HAP-1 (cell line): ENCODE results near the gene COPZ2.
"Not testable (repeated sequence)": the region's sequence is repeated elsewhere in the genome, so short reads cannot be mapped to it uniquely, and the experiment has no call there.

Experiments used
- DNase-seq, 2 experiments: peaks; one replicate each; pipeline ENCODE4 v3.0.0-alpha.2; 2016 to 2020; ENCODE audit warnings: low spot score in 2 of 2
- H3K27me3 ChIP-seq: fragments of 250-450 bp; sonication (Bioruptor Pico); 2 replicates; pipeline ENCODE4 v1.5.1; 2020; ENCODE audit warnings: low read depth, mild to moderate bottlenecking, moderate library complexity
- H3K36me3 ChIP-seq: fragments of 250-450 bp; sonication (Bioruptor Pico); replicated peaks from 2 replicates; pipeline ENCODE4 v1.5.1; 2020; ENCODE audit warnings: mild to moderate bottlenecking
- H3K4me1 ChIP-seq: fragments of 250-450 bp; sonication (Bioruptor Pico); 2 replicates; pipeline ENCODE4 v1.5.1; 2020; ENCODE audit warnings: mild to moderate bottlenecking
- H3K4me3 ChIP-seq: fragments of 250-450 bp; sonication (Bioruptor Pico); 2 replicates; pipeline ENCODE4 v1.5.1; 2020; ENCODE audit warnings: mild to moderate bottlenecking, moderate library complexity
- H3K9me3 ChIP-seq: fragments of 250-450 bp; sonication (Bioruptor Pico); 2 replicates; pipeline ENCODE4 v1.5.1; 2020; ENCODE audit warnings: mild to moderate bottlenecking, moderate library complexity
- in situ Hi-C: fragments of 300-500 bp; cut with MboI; formaldehyde crosslinking; loops from 3 replicates; pipeline ENCODE4 v1.14.3; 2020; ENCODE audit warnings: low sequenced_read_pairs, inconsistent platforms, mixed read lengths

Gene COPZ2

GRCh38 chr17:48021934-48022333 lies 15.7 kb downstream of the COPZ2 start:
- no peak for DNase-seq
- no peaks in the 10 kb centered on the region for H3K9me3 ChIP-seq
- no peaks in the 10 kb centered on the region for H3K36me3 ChIP-seq
- in situ Hi-C loops: no loop called here
- no peaks in the 10 kb centered on the region for H3K27me3 ChIP-seq
- no peak overlapping the region for H3K4me3 ChIP-seq
- peaks cover 29% of the 10 kb centered on the region for H3K4me1 ChIP-seq

- in situ Hi-C loops: loop anchor here (5.0 kb wide), 3 partner anchors 35 to 175 kb away; partner anchors contain the start of gene SCRN2
- H3K36me3 ChIP-seq, H3K4me1 ChIP-seq, H3K4me3 ChIP-seq, H3K9me3 ChIP-seq, H3K27me3 ChIP-seq, DNase-seq: not testable (repeated sequence)
Observed at GRCh38 chr17:48017817-48018158, 19.8 kb downstream of the COPZ2 start.

- H3K4me1 ChIP-seq: peaks cover 8% of the 10 kb centered on the region
- H3K27me3 ChIP-seq: no peaks in the 10 kb centered on the region
- in situ Hi-C loops: loop anchor here (5.0 kb wide), 3 partner anchors 34 to 174 kb away; partner anchors contain the start of gene SCRN2
- no peaks in the 10 kb centered on the region for H3K9me3 ChIP-seq
- H3K4me3 ChIP-seq: no peak overlapping the region
- no peaks in the 10 kb centered on the region for H3K36me3 ChIP-seq
- DNase-seq: no peak
Observed at GRCh38 chr17:48016112-48016511, 21.5 kb downstream of the COPZ2 start.

DNA sequence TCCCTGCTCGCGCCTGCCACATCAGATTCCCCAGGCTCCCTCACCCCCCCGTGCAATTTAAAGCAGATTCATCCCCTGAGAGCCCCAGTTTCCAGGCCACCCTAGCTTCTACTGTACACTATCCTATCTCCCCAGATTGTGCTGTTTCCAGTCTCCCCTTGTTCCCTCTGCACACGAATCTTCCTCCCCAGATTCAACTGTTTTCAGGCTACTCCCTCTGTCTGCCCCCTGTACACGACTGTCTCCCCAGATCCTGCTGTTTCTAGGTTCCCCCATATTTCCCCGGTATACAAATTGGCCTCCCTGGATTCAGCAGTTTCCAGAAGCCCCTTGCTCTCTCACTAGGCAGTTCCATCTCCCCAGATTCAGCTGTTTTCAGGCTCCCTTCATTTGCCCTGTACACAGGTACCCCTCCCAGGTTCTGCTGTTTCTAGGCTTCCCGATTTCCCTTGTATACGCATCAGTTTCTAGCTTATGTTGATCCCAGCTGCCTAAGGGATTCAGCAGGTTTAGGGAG lies 22.9 kb downstream of the COPZ2 start:
- no peaks in the 10 kb centered on the region for H3K9me3 ChIP-seq
- DNase-seq: no peak
- H3K36me3 ChIP-seq: no peaks in the 10 kb centered on the region
- no peak overlapping the region for H3K4me3 ChIP-seq
- no peaks in the 10 kb centered on the region for H3K27me3 ChIP-seq
- H3K4me1 ChIP-seq: peaks cover 8% of the 10 kb centered on the region
- in situ Hi-C loops: loop anchor here (5.0 kb wide), 3 partner anchors 32 to 172 kb away; partner anchors contain the start of gene SCRN2

- in situ Hi-C loops: no loop called here
- H3K36me3 ChIP-seq: no peaks in the 10 kb centered on the region
- DNase-seq: no peak
- H3K9me3 ChIP-seq: no peaks in the 10 kb centered on the region
- H3K4me1 ChIP-seq: peaks cover 8% of the 10 kb centered on the region
- H3K27me3 ChIP-seq: no peaks in the 10 kb centered on the region
- H3K4me3 ChIP-seq: no peak overlapping the region
Observed at GRCh38 chr17:48013876-48014594, 23.6 kb downstream of the COPZ2 start.

DNA sequence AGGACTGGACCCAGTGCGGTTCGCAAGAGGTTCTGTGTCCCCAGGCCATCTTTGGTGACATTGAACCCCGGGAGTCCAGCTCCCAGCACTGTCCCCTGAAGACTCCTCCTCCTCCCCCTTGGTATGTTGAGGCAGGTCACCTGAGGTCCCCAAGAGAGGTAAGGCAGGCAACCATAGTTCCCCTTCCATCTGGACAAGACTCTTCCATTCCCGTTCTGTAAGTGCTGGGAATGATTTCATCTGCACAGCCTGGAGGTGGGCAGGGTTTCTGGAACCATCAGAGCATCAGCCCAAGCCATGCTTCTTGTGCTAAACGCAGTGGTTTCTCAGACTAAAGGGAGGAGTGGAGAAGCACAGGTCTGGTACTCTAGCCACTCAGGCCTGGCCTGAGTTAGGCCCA lies 24.9 kb downstream of the COPZ2 start:
- Histone ChIP-seq H3K4me3 (no peak overlapping the region), H3K27me3 (no peaks in the 10 kb centered on the region), H3K4me1 (peaks cover 8% of the 10 kb centered on the region), H3K9me3 (no peaks in the 10 kb centered on the region), H3K36me3 (no peaks in the 10 kb centered on the region)
- DNase-seq: no peak
- in situ Hi-C loops: no loop called here

DNA sequence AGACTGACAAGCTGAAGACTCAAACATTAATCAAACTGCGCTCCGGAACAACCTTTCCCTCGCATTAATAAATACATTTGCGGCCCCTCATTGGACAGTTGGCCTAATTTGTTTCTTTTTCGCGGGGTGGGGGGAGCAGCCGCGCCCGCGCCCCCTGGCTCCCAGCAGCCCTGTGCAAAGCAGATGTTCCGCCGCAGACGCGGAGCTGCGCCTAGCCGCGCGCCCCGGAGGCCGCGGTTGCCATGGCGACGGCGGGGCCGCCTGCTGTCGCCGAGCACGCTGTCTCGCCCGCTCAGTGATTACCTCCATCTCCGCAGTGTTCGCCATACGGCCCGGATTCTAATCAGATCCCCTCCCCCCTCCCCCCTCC lies 25.5 kb downstream of the COPZ2 start:
- Histone ChIP-seq H3K36me3 (no peaks in the 10 kb centered on the region), H3K4me3 (peak overlapping the region; percentile 19), H3K9me3 (no peaks in the 10 kb centered on the region), H3K4me1 (peaks cover 12% of the 10 kb centered on the region), H3K27me3 (no peaks in the 10 kb centered on the region)
- in situ Hi-C loops: no loop called here
- DNase-seq: peak; percentile 66 to 82

GRCh38 chr17:48011405-48012150 lies 26.0 kb downstream of the COPZ2 start:
- Histone ChIP-seq H3K27me3 (no peaks in the 10 kb centered on the region), H3K4me1 (peaks cover 13% of the 10 kb centered on the region), H3K36me3 (no peaks in the 10 kb centered on the region), H3K9me3 (no peaks in the 10 kb centered on the region), H3K4me3 (peak overlapping the region; percentile 19)
- in situ Hi-C loops: no loop called here
- peak; percentile 46 to 74 for DNase-seq

DNA sequence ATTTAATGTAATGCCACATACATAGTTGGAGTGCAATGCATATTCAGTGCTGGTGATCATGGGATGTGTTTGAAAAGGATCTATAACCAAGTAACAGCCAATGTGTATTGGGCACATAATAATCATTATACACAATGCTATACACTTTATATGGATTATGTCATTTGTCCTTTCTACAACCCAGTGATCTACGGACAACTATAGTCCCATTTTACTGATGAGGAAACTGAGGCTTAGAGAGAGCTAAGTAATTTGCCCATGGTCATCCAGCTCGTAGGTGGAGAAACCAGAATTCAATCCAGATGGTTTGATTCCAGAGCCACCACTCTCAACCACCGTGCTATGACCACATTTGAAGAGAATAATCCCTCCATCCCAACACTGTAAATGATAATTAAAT lies 27.4 kb downstream of the COPZ2 start:
- no peaks in the 10 kb centered on the region for H3K36me3 ChIP-seq
- no peak for DNase-seq
- no peaks in the 10 kb centered on the region for H3K9me3 ChIP-seq
- in situ Hi-C loops: no loop called here
- H3K27me3 ChIP-seq: no peaks in the 10 kb centered on the region
- peaks cover 20% of the 10 kb centered on the region for H3K4me1 ChIP-seq
- no peak overlapping the region for H3K4me3 ChIP-seq

DNA sequence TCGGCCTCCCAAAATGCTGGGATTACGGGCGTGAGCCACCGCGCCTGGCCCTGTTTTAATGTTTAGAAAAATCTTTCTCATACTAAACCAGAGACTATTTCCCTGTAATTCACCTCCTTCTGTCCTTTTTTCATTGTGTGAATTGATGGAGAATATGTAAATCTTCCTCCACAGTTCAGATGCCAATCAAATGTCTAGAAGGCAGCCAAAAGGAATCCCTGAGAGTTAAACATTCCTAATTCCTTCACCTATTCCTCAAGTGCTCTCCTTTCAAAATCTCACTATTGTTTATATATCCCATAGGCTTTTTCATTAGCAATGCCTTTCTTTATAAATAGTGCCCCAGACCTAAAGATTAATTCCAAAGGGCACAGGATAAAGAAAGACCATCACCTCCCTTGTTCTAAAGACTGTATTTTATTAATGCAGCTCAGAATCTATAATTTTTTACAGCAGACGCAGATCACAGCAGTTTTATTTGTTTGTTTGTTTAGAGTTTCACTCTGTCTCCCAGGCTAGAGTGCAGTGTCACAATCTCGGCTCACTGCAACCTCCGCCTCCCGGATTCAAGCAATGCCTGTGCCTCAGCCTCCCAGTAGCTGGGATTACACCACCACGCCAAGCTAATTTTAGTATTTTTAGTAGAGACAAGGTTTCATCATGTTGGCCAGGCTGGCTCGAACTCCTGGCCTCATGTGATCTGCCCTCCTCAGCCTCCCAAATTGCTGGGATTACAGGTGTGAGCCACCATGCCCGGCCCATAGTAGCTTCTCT lies 30.5 kb downstream of the COPZ2 start:
- Histone ChIP-seq H3K4me1 (peaks cover 46% of the 10 kb centered on the region), H3K36me3 (no peaks in the 10 kb centered on the region)
- peak in 1 of 2 experiments; percentile 62 for DNase-seq

DNA sequence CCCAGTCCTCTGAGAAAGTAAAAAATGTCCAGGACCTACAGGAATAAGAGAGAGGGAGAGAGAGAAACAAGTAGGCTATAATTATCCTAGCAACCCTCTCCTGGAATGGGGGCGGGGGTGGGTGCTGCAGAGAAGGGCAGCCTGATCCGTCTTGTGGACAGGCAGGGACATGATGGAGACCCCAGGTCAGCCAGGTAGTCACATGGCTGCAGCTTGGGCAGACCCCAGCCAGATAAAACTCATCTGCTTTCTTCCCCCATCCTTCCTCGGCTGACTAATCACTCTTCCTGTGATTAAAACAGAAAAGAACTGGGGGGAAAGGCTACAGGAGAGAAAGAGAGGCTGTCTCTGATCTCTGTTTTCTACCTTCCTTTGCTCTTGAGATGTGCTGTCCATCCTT lies 32.6 kb downstream of the COPZ2 start:
- Histone ChIP-seq H3K36me3 (no peaks in the 10 kb centered on the region), H3K4me3 (no peak overlapping the region), H3K4me1 (peaks cover 45% of the 10 kb centered on the region), H3K9me3 (no peaks in the 10 kb centered on the region), H3K27me3 (no peaks in the 10 kb centered on the region)
- in situ Hi-C loops: no loop called here
- DNase-seq: no peak

More for the DNA sequence above, 30.5 kb downstream of the COPZ2 start:
- in situ Hi-C loops: no loop called here
- H3K27me3 ChIP-seq: no peaks in the 10 kb centered on the region
- H3K9me3 ChIP-seq: no peaks in the 10 kb centered on the region
- no peak overlapping the region for H3K4me3 ChIP-seq

DNA sequence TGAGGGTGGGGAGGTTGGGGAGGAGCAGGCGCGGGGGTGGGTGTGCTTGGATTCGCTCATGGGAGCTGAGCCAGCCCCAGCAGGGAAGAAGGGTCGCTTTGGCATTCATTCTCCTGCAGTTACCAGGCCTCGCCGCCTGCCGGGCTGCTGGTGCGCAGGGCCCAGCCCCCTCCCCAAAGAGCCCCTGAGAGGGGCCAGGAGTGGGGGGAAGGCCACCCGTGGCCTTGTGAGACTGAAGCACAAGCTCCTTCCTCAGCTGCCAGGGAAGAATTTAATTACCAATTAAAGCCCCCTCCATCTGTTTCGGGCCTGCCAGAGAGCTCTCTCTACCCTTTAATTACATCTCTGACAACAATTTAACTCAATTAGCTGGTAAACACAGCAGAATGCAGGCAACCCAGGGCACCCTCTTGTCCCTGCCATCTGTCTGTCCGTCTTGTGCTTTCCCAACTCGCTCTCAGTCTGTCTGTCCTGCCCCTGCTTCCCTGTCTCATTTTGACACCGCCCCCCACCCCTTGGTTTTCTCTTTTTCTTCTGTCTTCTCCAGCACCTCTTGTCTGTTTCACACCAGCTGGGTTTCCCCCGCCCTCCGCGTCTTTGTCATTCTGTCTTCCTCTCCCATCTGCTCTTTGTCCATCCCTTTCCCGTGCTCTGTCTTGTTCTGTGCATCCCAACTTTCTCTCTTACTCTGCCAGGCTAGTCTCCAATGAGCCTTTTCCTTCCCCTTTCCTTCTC lies 34.0 kb downstream of the COPZ2 start:
- Histone ChIP-seq H3K4me1 (peaks cover 45% of the 10 kb centered on the region), H3K36me3 (no peaks in the 10 kb centered on the region), H3K9me3 (no peaks in the 10 kb centered on the region), H3K4me3 (no peak overlapping the region), H3K27me3 (no peaks in the 10 kb centered on the region)
- peak in 1 of 2 experiments; percentile 37 for DNase-seq
- in situ Hi-C loops: no loop called here

DNA sequence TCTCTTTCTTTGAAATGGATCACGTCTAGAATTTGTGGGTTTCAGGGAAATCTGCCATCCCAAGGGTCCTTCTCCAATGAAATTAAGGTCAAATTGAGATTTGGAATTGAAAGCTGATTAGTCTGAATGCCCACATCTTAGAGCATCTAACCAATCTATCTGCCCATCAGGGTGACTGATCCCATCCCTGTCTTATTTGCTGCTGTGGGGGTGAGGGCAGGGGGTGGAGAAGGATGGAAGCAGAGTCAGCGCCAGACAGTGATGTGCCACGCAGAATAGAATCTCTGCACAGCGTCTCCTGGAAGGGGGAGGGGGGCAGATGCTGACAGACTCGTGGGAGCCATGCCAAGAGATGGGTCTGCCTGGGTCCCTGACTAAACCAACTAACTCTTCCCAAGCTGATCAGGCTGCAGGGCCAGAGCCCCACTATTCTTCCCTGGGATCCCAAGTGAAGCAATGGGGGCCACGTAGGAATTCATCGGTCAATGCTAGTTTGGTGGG lies 34.6 kb downstream of the COPZ2 start:
- H3K4me1 ChIP-seq: peaks cover 45% of the 10 kb centered on the region
- H3K36me3 ChIP-seq: no peaks in the 10 kb centered on the region
- no peaks in the 10 kb centered on the region for H3K27me3 ChIP-seq
- H3K4me3 ChIP-seq: no peak overlapping the region
- DNase-seq: peak; percentile 28 to 71
- H3K9me3 ChIP-seq: no peaks in the 10 kb centered on the region
- in situ Hi-C loops: no loop called here
